ENCODE measurements around the gene ZSWIM1. TPM values are rescaled to one million over a fixed set of nuclear protein-coding genes. Genes with fewer than 3 reads are reported as not detected.

Gene ZSWIM1
- total RNA-seq, 4 donors from 2014 or later: 6.6 to 8.8 (median 7.6) TPM

DNA sequence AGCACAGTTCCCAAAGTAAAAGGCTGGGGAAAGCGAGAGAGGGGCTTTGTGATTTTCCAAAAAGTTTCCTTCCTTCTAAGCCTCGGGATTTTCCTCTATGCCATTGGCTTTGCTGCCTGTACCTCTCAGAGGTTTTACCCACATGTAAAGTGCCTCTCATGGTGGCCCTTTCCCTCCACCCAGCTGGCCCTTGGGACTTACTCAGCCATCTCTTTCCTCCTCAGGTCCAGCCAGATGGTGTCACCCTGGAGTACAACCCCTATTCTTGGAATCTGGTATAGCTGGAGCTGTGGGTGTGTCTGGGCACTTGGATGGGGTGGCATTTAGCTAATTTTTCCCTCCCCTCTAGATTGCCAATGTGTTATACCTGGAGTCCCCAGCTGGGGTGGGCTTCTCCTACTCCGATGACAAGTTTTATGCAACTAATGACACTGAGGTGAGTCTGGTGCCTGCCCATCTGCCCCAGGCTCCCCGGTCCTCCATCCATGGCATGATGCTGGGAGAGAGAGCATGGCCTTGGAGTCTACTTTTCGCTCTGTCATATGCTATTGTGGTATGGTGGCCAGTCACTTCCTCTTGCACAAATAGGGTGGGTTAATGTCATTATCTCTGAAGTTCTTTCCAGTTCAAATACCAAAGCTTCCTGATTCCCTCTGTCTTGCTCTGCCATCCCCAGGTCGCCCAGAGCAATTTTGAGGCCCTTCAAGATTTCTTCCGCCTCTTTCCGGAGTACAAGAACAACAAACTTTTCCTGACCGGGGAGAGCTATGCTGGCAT is 11.2 kb downstream of the ZSWIM1 start:
- Histone ChIP-seq H3K4me3 (peak overlapping the region; percentile 54 to 92 (median 82)), H3K27ac (peak overlapping the region in 2 of 4 donors; percentile 90 to 91), H3K9me3 (no peaks in the 10 kb centered on the region), H3K36me3 (peaks cover 3 to 64% (median 15%) of the 10 kb centered on the region in 3 donors), H3K4me1 (peaks cover 23 to 53% (median 23%) of the 10 kb centered on the region in 3 donors), H3K27me3 (no peaks in the 10 kb centered on the region)
- 69 to 77% methylated on average over 6 to 9 of the region's 9 CpGs for WGBS, 2 donors
- TF ChIP-seq, protein P1, sequence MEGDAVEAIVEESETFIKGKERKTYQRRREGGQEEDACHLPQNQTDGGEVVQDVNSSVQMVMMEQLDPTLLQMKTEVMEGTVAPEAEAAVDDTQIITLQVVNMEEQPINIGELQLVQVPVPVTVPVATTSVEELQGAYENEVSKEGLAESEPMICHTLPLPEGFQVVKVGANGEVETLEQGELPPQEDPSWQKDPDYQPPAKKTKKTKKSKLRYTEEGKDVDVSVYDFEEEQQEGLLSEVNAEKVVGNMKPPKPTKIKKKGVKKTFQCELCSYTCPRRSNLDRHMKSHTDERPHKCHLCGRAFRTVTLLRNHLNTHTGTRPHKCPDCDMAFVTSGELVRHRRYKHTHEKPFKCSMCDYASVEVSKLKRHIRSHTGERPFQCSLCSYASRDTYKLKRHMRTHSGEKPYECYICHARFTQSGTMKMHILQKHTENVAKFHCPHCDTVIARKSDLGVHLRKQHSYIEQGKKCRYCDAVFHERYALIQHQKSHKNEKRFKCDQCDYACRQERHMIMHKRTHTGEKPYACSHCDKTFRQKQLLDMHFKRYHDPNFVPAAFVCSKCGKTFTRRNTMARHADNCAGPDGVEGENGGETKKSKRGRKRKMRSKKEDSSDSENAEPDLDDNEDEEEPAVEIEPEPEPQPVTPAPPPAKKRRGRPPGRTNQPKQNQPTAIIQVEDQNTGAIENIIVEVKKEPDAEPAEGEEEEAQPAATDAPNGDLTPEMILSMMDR (IDR thresholded peaks at IDR 0.05): peak in 1 of 6 experiments; percentile 5
- TF ChIP-seq POLR2A (IDR thresholded peaks at IDR 0.05): no peak
- intact Hi-C loops (cut with DNase I): loop anchor here (10.0 kb wide), 1 partner anchor 53 kb away; no protein-coding TSS in a partner anchor
- DNase-seq: no peak

DNA sequence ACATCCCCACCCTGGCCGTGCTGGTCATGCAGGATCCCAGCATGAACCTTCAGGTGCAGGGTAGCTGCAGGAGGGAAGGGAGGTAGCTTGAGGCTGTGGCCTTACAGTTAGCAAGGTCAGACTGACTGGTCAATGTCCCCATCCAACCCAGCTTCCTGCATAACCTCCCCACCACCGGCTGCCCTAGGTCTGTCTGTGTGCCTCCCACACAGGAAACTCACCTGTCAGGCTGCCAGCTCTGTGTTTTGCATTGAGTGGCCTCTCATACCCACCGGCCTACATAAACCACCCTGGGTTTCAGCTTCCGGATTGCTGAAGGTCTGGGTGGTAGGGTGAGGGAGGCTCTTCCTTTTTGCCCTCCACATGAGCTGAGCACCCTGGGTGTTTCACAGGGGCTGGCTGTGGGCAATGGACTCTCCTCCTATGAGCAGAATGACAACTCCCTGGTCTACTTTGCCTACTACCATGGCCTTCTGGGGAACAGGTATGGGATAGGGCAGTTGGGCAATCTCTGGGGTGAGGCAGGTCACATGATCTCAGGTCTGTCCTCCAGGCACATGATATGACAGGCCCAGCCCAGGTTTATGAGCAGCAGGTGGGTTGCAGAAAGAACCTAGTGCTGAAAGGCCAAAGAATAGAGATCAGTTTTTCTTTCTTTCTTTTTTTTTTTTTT is 11.9 kb downstream of the ZSWIM1 start:
- Histone ChIP-seq H3K27ac (no peak overlapping the region), H3K27me3 (no peaks in the 10 kb centered on the region), H3K4me3 (no peak overlapping the region), H3K36me3 (peaks cover 3 to 66% (median 15%) of the 10 kb centered on the region in 3 donors), H3K9me3 (no peaks in the 10 kb centered on the region), H3K4me1 (peaks cover 23 to 53% (median 23%) of the 10 kb centered on the region in 3 donors)
- no peak for TF ChIP-seq POLR2A (IDR thresholded peaks at IDR 0.05)
- TF ChIP-seq, protein P1 (IDR thresholded peaks at IDR 0.05): no peak
- 52 to 57% methylated on average over 3 to 4 of the region's 4 CpGs for WGBS, 2 donors
- intact Hi-C loops (cut with DNase I): loop anchor here (10.0 kb wide), 1 partner anchor 52 kb away; no protein-coding TSS in a partner anchor
- no peak for DNase-seq

DNA sequence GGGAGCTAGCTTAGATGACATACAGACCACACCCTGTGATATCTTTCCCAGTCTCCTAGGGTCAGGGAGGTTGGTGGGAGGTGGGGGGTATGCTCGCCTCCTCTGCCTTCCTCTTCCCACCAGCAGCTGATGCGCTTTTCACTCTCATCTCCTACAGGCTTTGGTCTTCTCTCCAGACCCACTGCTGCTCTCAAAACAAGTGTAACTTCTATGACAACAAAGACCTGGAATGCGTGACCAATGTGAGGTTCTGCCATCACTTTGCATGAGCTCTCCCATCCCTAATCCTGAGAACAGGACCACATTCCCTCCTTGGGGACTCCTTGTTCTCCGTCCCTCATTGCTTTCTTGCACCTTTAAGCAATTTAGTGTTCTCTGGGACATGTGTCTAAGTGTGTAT is 12.8 kb downstream of the ZSWIM1 start:
- intact Hi-C loops (cut with DNase I): loop anchor here (10.0 kb wide), 1 partner anchor 51 kb away; no protein-coding TSS in a partner anchor
- DNase-seq: no peak
- H3K4me3 ChIP-seq: no peak overlapping the region
- 87 to 94% methylated on average over 4 of the region's 4 CpGs for WGBS, 2 donors
- no peak overlapping the region for H3K27ac ChIP-seq
- TF ChIP-seq, protein P1 (IDR thresholded peaks at IDR 0.05): no peak
- no peak for TF ChIP-seq POLR2A (IDR thresholded peaks at IDR 0.05)
- H3K4me1 ChIP-seq: peaks cover 18 to 48% (median 23%) of the 10 kb centered on the region in 3 donors
- H3K9me3 ChIP-seq: no peaks in the 10 kb centered on the region
- H3K36me3 ChIP-seq: peaks cover 3 to 68% (median 21%) of the 10 kb centered on the region in 3 donors
- H3K27me3 ChIP-seq: no peaks in the 10 kb centered on the region

DNA sequence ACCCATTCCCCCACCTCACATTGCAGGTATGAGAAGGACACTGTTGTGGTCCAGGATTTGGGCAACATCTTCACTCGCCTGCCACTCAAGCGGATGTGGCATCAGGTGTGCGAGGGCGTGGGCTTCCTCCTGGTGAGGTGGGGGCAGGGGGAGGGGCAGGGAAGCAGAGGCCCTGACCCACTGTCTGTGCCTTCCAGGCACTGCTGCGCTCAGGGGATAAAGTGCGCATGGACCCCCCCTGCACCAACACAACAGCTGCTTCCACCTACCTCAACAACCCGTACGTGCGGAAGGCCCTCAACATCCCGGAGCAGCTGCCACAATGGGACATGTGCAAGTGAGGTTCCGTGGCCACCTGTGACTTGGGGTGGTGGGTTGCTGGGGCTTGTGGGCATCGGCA is 13.8 kb downstream of the ZSWIM1 start:
- no peaks in the 10 kb centered on the region for H3K27me3 ChIP-seq
- no peak for DNase-seq
- no peak overlapping the region for H3K27ac ChIP-seq
- intact Hi-C loops (cut with DNase I): loop anchor here (10.0 kb wide), 1 partner anchor 50 kb away; no protein-coding TSS in a partner anchor
- no peak for TF ChIP-seq POLR2A (IDR thresholded peaks at IDR 0.05)
- TF ChIP-seq, protein P1 (IDR thresholded peaks at IDR 0.05): no peak
- H3K4me3 ChIP-seq: no peak overlapping the region
- peaks cover 3 to 75% (median 21%) of the 10 kb centered on the region in 3 donors for H3K36me3 ChIP-seq
- no peaks in the 10 kb centered on the region for H3K9me3 ChIP-seq
- WGBS, 2 donors: 63 to 93% methylated on average over 2 to 8 of the region's 12 CpGs
- H3K4me1 ChIP-seq: peaks cover 16 to 38% (median 19%) of the 10 kb centered on the region in 3 donors

Measured in esophagus squamous epithelium (tissue), 5 donors.